T follicular helper cell (primary cell): ENCODE measurements around the gene KRT77.

Experiments
- DNase-seq: peaks from one replicate; pipeline ENCODE4 v3.0.0-alpha.2; 2020; ENCODE audit warnings: low read depth

KRT77 gene

GRCh38 chr12:52655720-52656124 is 47.6 kb downstream of the KRT77 start:
- no peak for DNase-seq

GRCh38 chr12:52655251-52655650 is 48.1 kb downstream of the KRT77 start:
- no peak for DNase-seq

- no peak for DNase-seq
These were observed 51.5 kb downstream of the KRT77 start, which contains the start of gene KRT2 for GRCh38 chr12:52651726-52652261. Gene KRT2 (minus strand): TSS chr12:52652211. CDS start chr12:52652142, 69 bp downstream.

- no peak for DNase-seq
These were observed 52.7 kb downstream of the KRT77 start for GRCh38 chr12:52650520-52651081.

- no peak for DNase-seq
These were observed 54.3 kb downstream of the KRT77 start for GRCh38 chr12:52649066-52649465.

GRCh38 chr12:52648012-52648550 is 55.2 kb downstream of the KRT77 start:
- DNase-seq, result no peak

GRCh38 chr12:52647601-52648000 is 55.7 kb downstream of the KRT77 start:
- no peak for DNase-seq

GRCh38 chr12:52646613-52647012 is 56.7 kb downstream of the KRT77 start:
- no peak for DNase-seq

- no peak for DNase-seq
These were observed 57.3 kb downstream of the KRT77 start for GRCh38 chr12:52645982-52646381.

GRCh38 chr12:52645120-52645761 is 58.1 kb downstream of the KRT77 start:
- peak; percentile 30 for DNase-seq

GRCh38 chr12:52644078-52644415 is 59.3 kb downstream of the KRT77 start:
- DNase-seq, result no peak

- DNase-seq, result no peak
These were observed 59.9 kb downstream of the KRT77 start for GRCh38 chr12:52643233-52644077.

GRCh38 chr12:52641468-52641867 is 61.9 kb downstream of the KRT77 start:
- DNase-seq, result no peak
